Body of pancreas (tissue), 4 donors: ENCODE data around the gene KLHL12.

ENCODE experiments used
- CTCF ChIP-seq, 7 experiments: fragments of 450-650 bp in 4 of 7; fragments of 200-600 bp in 3 of 7; sonication (generic) in 3 of 7; IDR thresholded peaks; one replicate each; pipeline ENCODE4 v1.5.1; 2016 to 2019; ENCODE audit warnings: antibody characterized with exemption in 7 of 7
- POLR2A ChIP-seq, 3 donors: fragments of 450-650 bp; IDR thresholded peaks; one replicate each; pipeline ENCODE4 v1.6.1; 2016; ENCODE audit warnings: antibody characterized with exemption in 3 of 3, mild to moderate bottlenecking in 2 of 3

- TF ChIP-seq CTCF (IDR thresholded peaks at IDR 0.05) (no peak), POLR2A (IDR thresholded peaks at IDR 0.05) (no peak)
Observed at GRCh38 chr1:202844935-202845334, 82.1 kb downstream of the KLHL12 start.
